AG10803 (cell line): Measurements from ENCODE around the gene FRRS1L.
A peak's percentile ranks its signal among the peaks of the same experiment; 100 is the strongest.

ENCODE experiments used
- DNase-seq: peaks from one replicate; pipeline ENCODE4 v3.0.0; 2010; ENCODE audit warnings: low read depth
- H3K4me3 ChIP-seq: 2 replicates; pipeline ENCODE4 v1.5.1; 2011; ENCODE audit warnings: mild to moderate bottlenecking, low read length, control low read depth
- TF ChIP-seq, protein P1 (sequence below): conservative IDR thresholded peaks from 2 replicates; pipeline ENCODE4 v1.5.1; 2011; ENCODE audit warnings: mild to moderate bottlenecking, low read length, control low read depth, inconsistent platforms

FRRS1L gene

DNA sequence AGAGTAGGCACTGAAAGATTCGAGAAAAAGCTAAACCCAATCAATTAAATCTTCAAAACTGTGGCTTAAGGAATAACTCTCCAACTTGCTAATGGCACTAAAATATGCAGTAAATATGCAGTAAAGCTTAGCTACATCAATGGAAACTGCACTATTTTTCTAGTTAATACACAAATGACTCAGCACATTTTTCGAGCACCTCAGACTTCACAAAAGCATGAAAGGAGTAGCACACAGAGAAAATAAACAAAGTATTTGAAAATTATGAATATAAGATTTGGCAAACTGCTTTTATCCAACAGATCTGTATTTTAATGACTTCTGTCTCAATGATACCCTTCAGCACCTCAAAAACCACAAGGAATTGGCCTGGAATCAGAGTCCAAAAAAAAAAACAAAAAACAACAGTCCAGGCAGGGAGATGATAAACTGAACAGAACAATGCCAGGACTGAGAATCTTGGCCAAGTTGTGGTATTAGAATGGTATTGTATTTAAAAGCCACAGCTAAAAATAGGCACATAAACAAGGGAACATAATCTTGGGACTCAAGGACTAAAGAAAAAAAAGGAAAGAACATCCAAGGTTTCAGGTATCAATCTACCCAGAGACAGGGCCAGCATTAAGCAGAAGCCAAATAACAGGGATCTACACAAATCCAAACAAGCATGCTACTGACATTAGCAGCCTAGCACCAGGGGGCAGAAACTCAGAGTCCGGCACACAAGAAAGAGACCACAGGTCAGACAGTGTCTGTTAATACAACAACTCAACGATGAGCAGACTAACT, 68.7 kb downstream of the FRRS1L start:
- DNase-seq = peak; percentile 93
- H3K4me3 ChIP-seq = no peak overlapping the region
- TF ChIP-seq, protein P1, sequence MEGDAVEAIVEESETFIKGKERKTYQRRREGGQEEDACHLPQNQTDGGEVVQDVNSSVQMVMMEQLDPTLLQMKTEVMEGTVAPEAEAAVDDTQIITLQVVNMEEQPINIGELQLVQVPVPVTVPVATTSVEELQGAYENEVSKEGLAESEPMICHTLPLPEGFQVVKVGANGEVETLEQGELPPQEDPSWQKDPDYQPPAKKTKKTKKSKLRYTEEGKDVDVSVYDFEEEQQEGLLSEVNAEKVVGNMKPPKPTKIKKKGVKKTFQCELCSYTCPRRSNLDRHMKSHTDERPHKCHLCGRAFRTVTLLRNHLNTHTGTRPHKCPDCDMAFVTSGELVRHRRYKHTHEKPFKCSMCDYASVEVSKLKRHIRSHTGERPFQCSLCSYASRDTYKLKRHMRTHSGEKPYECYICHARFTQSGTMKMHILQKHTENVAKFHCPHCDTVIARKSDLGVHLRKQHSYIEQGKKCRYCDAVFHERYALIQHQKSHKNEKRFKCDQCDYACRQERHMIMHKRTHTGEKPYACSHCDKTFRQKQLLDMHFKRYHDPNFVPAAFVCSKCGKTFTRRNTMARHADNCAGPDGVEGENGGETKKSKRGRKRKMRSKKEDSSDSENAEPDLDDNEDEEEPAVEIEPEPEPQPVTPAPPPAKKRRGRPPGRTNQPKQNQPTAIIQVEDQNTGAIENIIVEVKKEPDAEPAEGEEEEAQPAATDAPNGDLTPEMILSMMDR = peak; percentile 42

DNA sequence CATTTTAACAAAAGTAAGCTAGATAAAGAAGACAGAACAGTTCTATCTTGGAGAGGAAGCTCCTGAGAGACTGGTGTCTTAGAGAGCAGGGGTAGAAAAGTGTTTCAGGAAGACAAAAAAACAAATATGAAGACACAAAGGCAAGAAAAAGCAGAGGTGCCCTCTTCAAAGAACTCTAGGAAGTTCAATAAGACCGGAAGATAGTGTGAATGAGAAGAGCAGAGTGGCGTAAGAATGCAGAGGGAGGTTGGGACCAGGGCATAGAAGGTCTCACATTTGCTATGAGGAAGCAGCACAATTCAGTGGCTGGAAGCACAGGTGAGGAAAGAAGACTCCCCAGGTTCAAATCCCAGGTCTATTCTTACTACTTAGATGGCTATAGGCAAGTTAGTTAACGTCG, 69.9 kb downstream of the FRRS1L start:
- TF ChIP-seq, protein P1 = no peak
- no peak for DNase-seq
- H3K4me3 ChIP-seq = no peak overlapping the region

DNA sequence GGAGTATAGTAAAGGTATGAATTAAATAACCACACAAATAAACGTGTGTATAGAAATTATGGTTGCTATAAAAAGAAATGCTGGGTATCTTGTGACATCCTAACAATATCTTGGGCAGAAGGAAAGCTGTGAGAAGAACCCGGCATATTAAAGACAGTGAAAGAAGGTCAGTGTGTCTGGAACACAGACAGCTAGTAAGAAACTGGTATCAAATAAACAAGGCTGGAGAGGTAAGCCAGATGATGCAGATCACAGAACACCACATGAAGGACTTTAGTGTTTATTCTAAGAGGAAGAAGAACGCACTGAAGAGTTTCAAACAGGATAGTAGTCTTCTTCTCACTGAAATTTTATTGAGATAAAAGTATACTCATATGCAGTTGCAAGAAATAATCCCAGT, 71.7 kb downstream of the FRRS1L start:
- TF ChIP-seq, protein P1 = no peak
- no peak overlapping the region for H3K4me3 ChIP-seq
- DNase-seq = no peak

DNA sequence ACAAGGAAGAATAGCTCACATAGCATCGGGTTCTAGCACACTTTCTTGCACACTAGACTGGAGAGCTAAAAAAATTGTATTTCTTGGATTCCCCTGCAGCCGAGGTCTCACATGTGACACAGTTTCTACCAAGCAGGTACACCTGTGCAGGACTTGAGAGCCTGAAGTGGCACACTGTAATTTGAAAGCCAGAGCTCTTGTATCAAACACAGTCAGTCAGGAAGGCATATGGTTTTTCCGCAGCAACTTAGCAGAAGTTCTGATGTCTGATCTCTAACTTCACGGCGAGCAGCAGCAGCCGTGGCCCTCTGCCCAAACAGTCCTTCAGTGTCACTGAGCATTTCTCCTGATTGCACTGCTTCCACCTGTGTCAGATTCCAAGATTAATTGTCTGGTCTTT, 72.8 kb downstream of the FRRS1L start:
- no peak for DNase-seq
- no peak overlapping the region for H3K4me3 ChIP-seq
- TF ChIP-seq, protein P1 = no peak

DNA sequence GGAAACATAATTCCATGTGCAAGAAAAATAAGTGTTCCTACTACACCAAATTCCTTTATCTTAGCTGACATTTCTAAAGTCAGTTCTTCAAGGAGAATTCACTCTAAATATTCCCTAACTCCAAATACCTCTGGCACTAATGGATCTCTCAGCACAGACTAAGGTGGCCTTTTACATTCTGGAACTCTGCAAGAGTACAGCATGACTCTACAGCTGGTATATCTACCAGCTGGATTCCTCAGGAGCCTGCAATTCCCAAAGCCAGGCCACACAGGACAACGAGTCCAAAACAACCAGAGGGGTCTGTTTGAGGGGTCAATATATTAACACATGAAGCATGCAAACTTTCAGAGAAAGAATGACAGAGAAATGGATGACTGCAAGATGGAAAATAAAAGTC, 74.5 kb downstream of the FRRS1L start:
- no peak for DNase-seq
- no peak overlapping the region for H3K4me3 ChIP-seq
- TF ChIP-seq, protein P1 = no peak

DNA sequence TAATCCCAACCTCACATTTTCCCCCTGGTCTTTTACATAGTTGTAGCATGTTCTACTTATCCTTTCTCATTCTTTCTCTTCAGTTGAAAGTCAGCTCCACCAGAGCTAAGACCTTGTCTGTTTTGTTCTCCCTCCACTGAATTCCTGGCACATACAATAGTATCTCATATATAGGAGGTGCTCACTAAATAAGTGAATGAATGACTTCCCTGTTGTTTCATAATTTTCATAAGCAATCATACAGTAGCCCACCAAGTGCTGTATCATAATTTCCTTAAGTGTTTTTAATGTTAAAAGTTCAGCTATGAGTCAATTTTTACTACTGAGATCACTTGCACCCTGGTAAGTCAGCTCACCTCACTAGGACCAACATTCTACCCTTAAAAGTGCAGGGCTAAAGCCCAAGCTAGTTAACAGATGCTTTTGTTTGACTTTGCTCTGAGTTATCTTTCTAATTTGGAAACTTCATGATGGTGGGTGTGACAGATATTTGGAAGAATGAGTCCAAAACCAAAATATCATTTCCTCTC, 74.9 kb downstream of the FRRS1L start:
- TF ChIP-seq, protein P1 = no peak
- no peak overlapping the region for H3K4me3 ChIP-seq
- DNase-seq = no peak

DNA sequence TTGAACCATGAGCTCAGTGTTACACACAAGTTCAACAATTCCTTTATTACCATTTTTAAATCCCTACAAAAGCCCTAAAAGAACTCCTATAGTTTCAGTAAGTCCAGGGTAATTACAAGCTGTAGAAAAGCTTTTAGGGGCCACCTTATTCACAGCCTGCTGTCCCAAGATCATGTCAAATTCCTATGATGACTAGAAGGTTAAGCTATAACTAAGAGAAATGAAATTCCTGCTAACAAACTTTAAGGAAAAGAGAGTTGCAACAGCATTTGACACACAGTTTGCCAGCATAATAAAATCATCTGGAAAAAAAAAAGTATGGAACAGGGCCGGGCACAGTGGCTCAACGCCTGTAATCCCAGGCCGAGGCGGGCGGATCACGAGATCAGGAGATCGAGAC, 78.8 kb downstream of the FRRS1L start:
- TF ChIP-seq, protein P1 = no peak
- DNase-seq = no peak
- no peak overlapping the region for H3K4me3 ChIP-seq
